H1 (cell line): Measurements from ENCODE around the gene FAM227B. TPM values are rescaled to one million over a fixed set of nuclear protein-coding genes. Genes with fewer than 3 reads are reported as not detected.

Source experiments
- CTCF ChIA-PET: fragments of 300-600 bp; sonication (Branson Sonifier 250); formaldehyde crosslinking; loops from one replicate; lab custom pipeline; 2021; ENCODE audit not compliant: partially characterized antibody; lab: Charles Lee
- POLR2A ChIA-PET: fragments of 300-600 bp; sonication (Branson Sonifier 250); formaldehyde crosslinking; loops from one replicate; lab custom pipeline; 2021; ENCODE audit warnings: inconsistent platforms; ENCODE audit not compliant: partially characterized antibody; lab: Charles Lee
- DNase-seq, 2 experiments: peaks; one replicate each; pipeline versions ENCODE4 v3.0.0 to v3.0.0-alpha.2; 2010 to 2022; ENCODE audit warnings: low spot score in 2 of 2, low read depth in 1 of 2, mixed read lengths in 1 of 2
- FAIRE-seq: peaks from 2 replicates; lab custom pipeline; 2011; peaks lifted over from hg19 to GRCh38; lab: Jason Lieb, UNC
- H2AFZ ChIP-seq: 2 replicates; pipeline ENCODE4 v1.8.1; 2012; ENCODE audit warnings: low read length, inconsistent platforms
- H2AK5ac ChIP-seq: 2 replicates; pipeline ENCODE4 v1.6.1; 2013; ENCODE audit warnings: low read depth, low read length
- H2BK120ac ChIP-seq: replicated peaks from 2 replicates; pipeline ENCODE3; 2013; ENCODE audit warnings: low read depth, low read length, inconsistent platforms
- H2BK12ac ChIP-seq: 2 replicates; pipeline ENCODE4 v1.6.1; 2013; ENCODE audit warnings: low read depth, low read length
- H2BK15ac ChIP-seq: 2 replicates; pipeline ENCODE4 v1.6.1; 2013; ENCODE audit warnings: low read length
- H2BK20ac ChIP-seq: 2 replicates; pipeline ENCODE4 v1.6.1; 2013; ENCODE audit warnings: low read length
- H2BK5ac ChIP-seq: 2 replicates; pipeline ENCODE4 v1.6.1; 2013; ENCODE audit warnings: low read depth, low read length
- H3K14ac ChIP-seq: 2 replicates; pipeline ENCODE4 v1.6.1; 2013; ENCODE audit warnings: inconsistent platforms; ENCODE audit not compliant: insufficient read length
- H3K18ac ChIP-seq: 2 replicates; pipeline ENCODE4 v1.6.1; 2013; ENCODE audit warnings: low read length; ENCODE audit errors: extremely low read depth
- H3K23ac ChIP-seq: 2 replicates; pipeline ENCODE4 v1.6.1; 2013; ENCODE audit warnings: inconsistent platforms; ENCODE audit not compliant: insufficient read length
- H3K23me2 ChIP-seq: 2 replicates; pipeline ENCODE4 v1.6.1; 2013; ENCODE audit warnings: low read depth, low read length
- H3K27ac ChIP-seq: 2 replicates; pipeline ENCODE4 v1.6.1; 2011; ENCODE audit warnings: low read depth, low read length, inconsistent platforms
- H3K27me3 ChIP-seq, 4 experiments: replicated peaks in 1 of 4; 1 replicate in 1 of 4; 2 replicates in 3 of 4; pipeline versions ENCODE4 v1.6.1 to v1.8.1; 2011 to 2013; ENCODE audit warnings: low read length in 3 of 4, mild to moderate bottlenecking in 3 of 4, inconsistent platforms in 2 of 4, mixed read lengths in 2 of 4, moderate library complexity in 1 of 4; ENCODE audit not compliant: control insufficient read depth in 3 of 4, insufficient read depth in 3 of 4; ENCODE audit errors: extremely low read depth in 1 of 4
- H3K36me3 ChIP-seq, 4 experiments: 2 replicates each; pipeline versions ENCODE4 v1.6.1 to v1.8.1; 2011 to 2013; ENCODE audit warnings: mild to moderate bottlenecking in 4 of 4, low read length in 3 of 4, moderate library complexity in 2 of 4, control low read depth in 1 of 4, inconsistent platforms in 1 of 4; ENCODE audit not compliant: insufficient read depth in 4 of 4, control insufficient read depth in 2 of 4
- H3K4ac ChIP-seq: replicated peaks from 2 replicates; pipeline ENCODE3; 2013; ENCODE audit warnings: low read length, low read depth, mixed read lengths, inconsistent platforms; ENCODE audit not compliant: insufficient read length
- H3K4me1 ChIP-seq, 4 experiments: replicated peaks in 1 of 4; 1 replicate in 1 of 4; 2 replicates in 3 of 4; pipeline versions ENCODE4 v1.6.1 to v1.8.1; 2011 to 2013; ENCODE audit warnings: low read length in 3 of 4, inconsistent platforms in 2 of 4, mixed read lengths in 1 of 4; ENCODE audit not compliant: insufficient read depth in 4 of 4, control insufficient read depth in 3 of 4
- H3K4me2 ChIP-seq, 2 experiments: 2 replicates each; pipeline versions ENCODE4 v1.6.1 to v1.8.1; 2011 to 2013; ENCODE audit warnings: low read depth in 2 of 2, low read length in 2 of 2, control low read depth in 1 of 2, inconsistent platforms in 1 of 2, mild to moderate bottlenecking in 1 of 2; ENCODE audit not compliant: insufficient read depth in 1 of 2
- H3K4me3 ChIP-seq, 4 experiments: fragments of 200-600, 300-600 bp in 1 of 4; sonication (generic), shearing (Covaris generic), sonication (Bioruptor Twin) in 1 of 4; 2 replicates each; pipeline versions ENCODE4 v1.5.1 to v1.8.1; 2011 to 2016; ENCODE audit warnings: low read length in 4 of 4, low read depth in 3 of 4, control low read depth in 2 of 4, inconsistent platforms in 2 of 4, mild to moderate bottlenecking in 2 of 4, mixed read lengths in 1 of 4, moderate library complexity in 1 of 4; ENCODE audit not compliant: insufficient read depth in 2 of 4; ENCODE audit errors: extremely low read depth in 1 of 4
- H3K56ac ChIP-seq: replicated peaks from 2 replicates; pipeline ENCODE3; 2013; ENCODE audit warnings: low read depth, mild to moderate bottlenecking, mixed read lengths, low read length, inconsistent platforms; ENCODE audit not compliant: insufficient read length
- H3K79me1 ChIP-seq: 2 replicates; pipeline ENCODE4 v1.6.1; 2013; ENCODE audit warnings: low read depth, low read length, control low read depth
- H3K79me2 ChIP-seq, 2 experiments: 2 replicates each; pipeline versions ENCODE4 v1.6.1 to v1.8.1; 2012 to 2013; ENCODE audit warnings: low read length in 2 of 2, mild to moderate bottlenecking in 2 of 2, inconsistent platforms in 1 of 2; ENCODE audit not compliant: insufficient read depth in 2 of 2, control insufficient read depth in 1 of 2
- H3K9ac ChIP-seq, 4 experiments: replicated peaks in 1 of 4; 1 replicate in 1 of 4; 2 replicates in 3 of 4; pipeline versions ENCODE4 v1.6.1 to v1.8.1; 2011 to 2013; ENCODE audit warnings: low read depth in 3 of 4, low read length in 3 of 4, control low read depth in 2 of 4, mild to moderate bottlenecking in 2 of 4, moderate library complexity in 2 of 4, inconsistent platforms in 1 of 4; ENCODE audit errors: extremely low read depth in 1 of 4
- H3K9me3 ChIP-seq, 2 experiments: 2 replicates each; pipeline versions ENCODE4 v1.6.1 to v1.8.1; 2012 to 2013; ENCODE audit warnings: mild to moderate bottlenecking in 2 of 2, moderate library complexity in 2 of 2, control low read depth in 1 of 2, inconsistent platforms in 1 of 2, low read depth in 1 of 2, low read length in 1 of 2, mixed read lengths in 1 of 2; ENCODE audit not compliant: insufficient read depth in 2 of 2
- H4K20me1 ChIP-seq, 2 experiments: replicated peaks in 1 of 2; 2 replicates each; pipeline versions ENCODE3 to v1.8.1; 2011 to 2013; ENCODE audit warnings: inconsistent platforms in 2 of 2, low read length in 2 of 2, mild to moderate bottlenecking in 1 of 2; ENCODE audit not compliant: insufficient read depth in 2 of 2, control insufficient read depth in 1 of 2
- H4K5ac ChIP-seq: 2 replicates; pipeline ENCODE4 v1.6.1; 2013; ENCODE audit warnings: low read length, low read depth, mixed read lengths, inconsistent platforms; ENCODE audit not compliant: insufficient read length
- H4K8ac ChIP-seq: 2 replicates; pipeline ENCODE4 v1.8.0; 2013; ENCODE audit warnings: mild to moderate bottlenecking, moderate library complexity, low read length, inconsistent platforms; ENCODE audit not compliant: insufficient read depth; ENCODE audit errors: extremely low read depth
- H4K91ac ChIP-seq: replicated peaks from 2 replicates; pipeline ENCODE3; 2013; ENCODE audit warnings: low read length, mixed read lengths, inconsistent platforms; ENCODE audit not compliant: insufficient read length
- BACH1 ChIP-seq: IDR thresholded peaks from 2 replicates; pipeline ENCODE4 v1.6.1; 2012; ENCODE audit warnings: low read length, improper control_type of control experiment
- CHD2 ChIP-seq: IDR thresholded peaks from 2 replicates; pipeline ENCODE4 v1.6.1; 2012; ENCODE audit warnings: low read length, improper control_type of control experiment
- CTCF ChIP-seq, 3 experiments: IDR thresholded peaks; 1 replicate in 2 of 3; 2 replicates in 1 of 3; pipeline versions ENCODE4 v1.5.1 to v1.6.1; 2011; ENCODE audit warnings: low read length in 3 of 3, mild to moderate bottlenecking in 3 of 3, inconsistent platforms in 2 of 3, low read depth in 1 of 3, moderate library complexity in 1 of 3; ENCODE audit not compliant: insufficient read depth in 1 of 3; ENCODE audit errors: control extremely low read depth in 1 of 3
- E2F6 ChIP-seq: IDR thresholded peaks from 2 replicates; pipeline ENCODE4 v1.6.1; 2012; ENCODE audit warnings: inconsistent platforms
- PHF8 ChIP-seq: fragments of 200-600 bp; sonication (generic); conservative IDR thresholded peaks from 2 replicates; pipeline ENCODE4 v1.7.1; 2012; ENCODE audit warnings: low read depth, mild to moderate bottlenecking, inconsistent platforms, low read length, moderate library complexity
- POLR2AphosphoS5 ChIP-seq: IDR thresholded peaks from 2 replicates; pipeline ENCODE4 v1.6.1; 2011; ENCODE audit warnings: low read depth, low read length
- RFX5 ChIP-seq: IDR thresholded peaks from 2 replicates; pipeline ENCODE4 v1.6.1; 2011; ENCODE audit warnings: low read depth, low read length, improper control_type of control experiment, borderline replicate concordance
- RNF2 ChIP-seq: fragments of 200-900, 300-1000 bp; sonication (generic); IDR thresholded peaks from 2 replicates; pipeline ENCODE4 v1.7.1; 2016; ENCODE audit warnings: borderline replicate concordance, low read depth, mild to moderate bottlenecking, antibody characterized with exemption, low read length; ENCODE audit not compliant: poor library complexity, severe bottlenecking; ENCODE audit errors: missing control alignments
- SIRT6 ChIP-seq: IDR thresholded peaks from one replicate; pipeline ENCODE4 v1.7.1; 2012; ENCODE audit warnings: low read length, inconsistent platforms
- SIX5 ChIP-seq: IDR thresholded peaks from 2 replicates; pipeline ENCODE4 v1.6.1; 2011; ENCODE audit warnings: mild to moderate bottlenecking, low read depth, low read length
- SP4 ChIP-seq: IDR thresholded peaks from 2 replicates; pipeline ENCODE4 v1.6.1; 2012; ENCODE audit warnings: low read length, inconsistent platforms
- ZNF274 ChIP-seq: IDR thresholded peaks from 2 replicates; pipeline ENCODE4 v1.7.0; 2012; ENCODE audit warnings: low read length, borderline replicate concordance; ENCODE audit errors: extremely low read depth
- WGBS, 2 experiments: shearing (Covaris generic) in 1 of 2; methylation state at CpG; one replicate each; pipeline versions ENCODE4 v1.1.6 to v1.1.7; 2013 to 2015; ENCODE audit warnings: low lambda C conversion rate in 2 of 2, mixed read lengths in 2 of 2, inconsistent platforms in 1 of 2, low coverage in 1 of 2, missing lambda C conversion rate in 1 of 2; ENCODE audit not compliant: insufficient replicate concordance in 2 of 2, insufficient coverage in 1 of 2, insufficient read length in 1 of 2; ENCODE audit errors: extremely low coverage in 1 of 2, missing lambda C conversion rate in 1 of 2; 5-methylcytosine and 5-hydroxymethylcytosine counted together
- polyA plus RNA-seq, 7 experiments: library from polyadenylated mRNA; depleted of rRNA in 3 of 7; stranded (reverse) in 5 of 7; unstranded in 2 of 7; fragments of >200 nt in 5 of 7; fragments of 200-250 nt in 2 of 7; gene quantifications; 1 replicate in 5 of 7; 2 replicates in 1 of 7; 4 replicates in 1 of 7; pipeline versions ENCODE4 v1.2.1 to v1.2.3, GENCODE V29; 2011 to 2013; ENCODE audit warnings: missing spikeins in 2 of 7, mixed read lengths in 2 of 7
- total RNA-seq: library from RNA; stranded (reverse); fragmentation: NEBNext Ultra II Directional; extraction: Animal tissue kit (Norgen Biotek cat#: 25700); gene quantifications from 2 replicates; pipeline ENCODE4 v1.2.1, GENCODE V29; 2021

FAM227B gene
- total and polyA plus RNA-seq, 2 of the 8 experiments (the other 6 are each of a cell fraction or from before 2014, with no cell fraction given) = 4.0 to 6.5 TPM

GRCh38 chr15:49418811-49419210 is 201.8 kb downstream of the FAM227B start:
- Histone ChIP-seq H2BK5ac (no peak overlapping the region), H3K9me3 (no peaks in the 10 kb centered on the region), H3K4ac (no peak overlapping the region), H3K23me2 (no peaks in the 10 kb centered on the region), H2AFZ (no peak overlapping the region), H3K23ac (no peak overlapping the region), H3K27me3 (no peaks in the 10 kb centered on the region), H4K20me1 (no peaks in the 10 kb centered on the region), H3K14ac (no peak overlapping the region), H3K56ac (no peak overlapping the region), H3K79me2 (no peaks in the 10 kb centered on the region), H3K4me3 (no peak overlapping the region), H2BK15ac (no peak overlapping the region), H2BK12ac (no peak overlapping the region), H3K36me3 (no peaks in the 10 kb centered on the region), H3K27ac (no peak overlapping the region), H2AK5ac (no peak overlapping the region), H3K4me2 (no peak overlapping the region), H4K5ac (no peak overlapping the region), H3K79me1 (no peaks in the 10 kb centered on the region), H4K8ac (no peak overlapping the region), H3K9ac (no peak overlapping the region), H4K91ac (no peak overlapping the region), H2BK20ac (no peak overlapping the region), H2BK120ac (no peak overlapping the region), H3K18ac (no peak overlapping the region), H3K4me1 (no peaks in the 10 kb centered on the region; a peak in 1 of 7 replicates)
- WGBS, 2 experiments = 68% methylated on average over 1 of the region's 1 CpG; no CpG with 5 or more reads in 1 of the 2 experiments
- FAIRE-seq (no peak), DNase-seq (no peak)
- POLR2A ChIA-PET = no interaction called here
- CTCF ChIA-PET = interaction anchor here (0.7 to 9.5 kb wide), 3 partner anchors 14 to 313 kb away, joined by 3 to 153 read pairs (median 4); no protein-coding TSS in a partner anchor
- TF ChIP-seq POLR2AphosphoS5 = no peak
- no peak for TF ChIP-seq SIX5
- no peak for TF ChIP-seq BACH1
- TF ChIP-seq CTCF (IDR thresholded peaks at IDR 0.05; ENCODE audit: control extremely low read depth in 1 of 3, insufficient read depth in 1 of 3, low read depth in 1 of 3, low read length in 3 of 3) = no peak
- no peak for TF ChIP-seq RFX5
- no peak for TF ChIP-seq ZNF274
- TF ChIP-seq E2F6 = no peak
- no peak for TF ChIP-seq SP4
- TF ChIP-seq CHD2 = no peak
- no peak for TF ChIP-seq RNF2
- TF ChIP-seq SIRT6 = no peak
- no peak for TF ChIP-seq PHF8
